ENCODE measurements around the gene TPPP.

GRCh38 chr5:621341-621761, 71.8 kb downstream of the TPPP start:
- TF ChIP-seq CTCF (IDR thresholded peaks at IDR 0.05), result no peak
- TF ChIP-seq POLR2A (IDR thresholded peaks at IDR 0.05), result no peak
